NCI-H2227 (cell line): Measurements from ENCODE around the gene ST6GALNAC3.

Experiments used
- DNase-seq: peaks from one replicate; lab custom pipeline; 2025; ENCODE audit not compliant: unreplicated experiment; lab: John Stamatoyannopoulos, UW

ST6GALNAC3 gene

GRCh38 chr1:76562292-76562691, 487.7 kb downstream of the ST6GALNAC3 start:
- no peak for DNase-seq

DNA sequence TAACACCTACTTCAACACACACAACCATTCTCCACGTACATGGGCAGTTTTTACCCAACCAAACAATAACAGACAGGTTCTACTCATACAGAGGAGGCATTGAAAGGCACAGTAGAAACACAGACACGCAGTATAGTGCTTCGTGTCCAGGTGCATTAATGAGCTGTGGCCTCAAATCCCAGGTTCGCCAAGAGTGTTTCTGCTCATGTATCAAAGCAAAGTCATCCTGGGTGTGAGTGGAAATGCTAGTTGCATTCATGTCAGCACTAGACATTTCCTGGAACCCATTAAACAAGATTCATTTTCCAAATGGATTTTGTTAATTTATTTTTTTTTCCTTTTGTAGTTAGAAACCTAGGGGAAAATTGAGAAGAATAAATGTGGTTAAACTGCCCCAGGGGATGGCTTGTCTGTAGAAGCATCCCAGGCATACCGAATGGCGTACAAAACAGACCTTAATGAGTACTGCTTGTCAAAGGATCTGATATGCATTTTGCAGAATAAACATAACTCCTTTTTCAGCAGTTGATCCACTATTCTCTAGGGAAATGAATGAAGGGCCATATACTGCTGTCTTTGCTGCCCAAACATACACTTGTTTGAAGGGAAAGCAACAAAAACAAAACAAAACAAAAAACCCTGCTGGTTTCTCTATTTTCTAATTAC, 494.2 kb downstream of the ST6GALNAC3 start:
- DNase-seq, result no peak

GRCh38 chr1:76571248-76571647, 496.7 kb downstream of the ST6GALNAC3 start:
- no peak for DNase-seq

GRCh38 chr1:76572229-76572628, 497.7 kb downstream of the ST6GALNAC3 start:
- DNase-seq, result no peak

DNA sequence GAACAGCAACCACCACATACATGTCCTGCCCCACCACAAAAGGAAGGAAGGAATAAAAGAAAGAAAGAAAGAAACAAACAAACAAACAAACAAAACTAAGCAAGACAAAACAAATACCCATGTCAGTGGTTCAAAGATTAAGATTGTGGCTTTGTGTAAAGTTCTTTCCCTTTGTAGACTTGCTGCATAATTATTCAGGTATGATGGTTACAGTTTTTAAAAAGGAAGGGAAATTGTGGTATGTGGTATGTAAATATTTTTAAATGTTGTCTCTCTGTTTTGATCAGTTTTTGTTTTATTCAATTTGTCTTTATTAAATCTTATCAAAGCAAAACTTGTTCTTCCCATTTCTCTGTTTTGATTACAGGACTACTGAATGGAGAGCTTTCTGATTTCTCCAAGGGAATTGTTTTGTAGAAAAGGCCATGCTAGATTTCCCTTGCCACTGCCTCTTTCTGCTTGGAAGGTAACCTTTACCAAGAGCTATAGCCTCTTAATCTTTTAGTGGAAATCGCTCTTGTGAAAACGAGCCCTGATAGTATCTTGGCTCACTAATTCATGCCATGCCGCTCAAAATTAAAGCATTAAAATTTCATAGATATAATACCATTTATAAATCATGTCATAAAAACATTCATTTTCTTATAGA, 502.5 kb downstream of the ST6GALNAC3 start:
- no peak for DNase-seq

DNA sequence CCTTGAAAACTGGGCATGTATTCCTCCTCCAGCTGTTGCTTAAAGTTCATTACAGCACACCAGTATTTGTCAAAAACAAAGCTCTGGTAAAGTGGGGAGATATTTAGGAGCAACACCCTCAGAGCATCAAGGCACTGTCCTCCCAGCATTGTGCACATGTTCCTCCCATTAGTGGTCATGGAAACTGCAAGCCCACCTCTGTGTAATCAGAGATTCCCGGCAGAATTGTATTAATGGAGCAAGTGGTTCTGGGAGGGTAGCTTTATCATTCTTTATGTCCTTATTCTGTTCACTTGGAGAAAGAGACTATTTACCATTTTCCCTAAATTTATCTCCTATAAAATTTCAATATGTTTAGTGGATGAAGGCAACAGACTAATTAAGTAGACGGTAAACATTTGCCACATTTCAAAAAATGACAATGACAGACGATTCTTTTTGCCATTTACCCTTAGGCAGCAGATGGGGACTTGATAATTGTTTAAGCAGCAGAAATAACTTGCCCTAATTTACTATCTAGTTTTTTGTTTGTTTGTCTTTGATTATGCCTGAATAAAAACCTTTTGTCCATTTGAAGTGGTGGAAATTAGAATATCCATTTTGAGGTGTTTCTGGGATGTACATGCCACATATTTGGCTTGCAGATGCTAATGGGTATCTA, 503.1 kb downstream of the ST6GALNAC3 start:
- DNase-seq, result no peak

- no peak for DNase-seq
Observed at GRCh38 chr1:76580206-76580605, 505.7 kb downstream of the ST6GALNAC3 start.

DNA sequence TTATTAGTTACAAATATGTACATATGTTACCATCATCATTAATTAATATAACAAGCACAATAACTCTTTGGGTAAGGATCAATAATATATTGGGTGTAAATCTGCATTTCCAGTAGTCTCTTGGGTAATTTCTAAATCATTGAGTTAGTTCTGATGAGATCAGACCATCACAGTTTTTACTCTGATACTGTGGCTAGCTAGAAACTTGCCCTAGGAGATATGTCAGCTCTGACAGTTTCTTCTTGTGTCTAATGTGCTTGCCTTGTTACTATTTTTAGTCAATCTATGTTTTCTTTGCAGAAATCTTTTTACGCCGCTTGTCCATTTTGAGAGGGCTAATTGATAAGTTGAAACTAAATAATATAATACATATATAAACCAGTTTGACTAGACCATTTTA, 507.2 kb downstream of the ST6GALNAC3 start:
- no peak for DNase-seq

- DNase-seq, result no peak
Observed at GRCh38 chr1:76583235-76583868, 508.8 kb downstream of the ST6GALNAC3 start.

- DNase-seq, result no peak
Observed at GRCh38 chr1:76583875-76584477, 509.4 kb downstream of the ST6GALNAC3 start.

GRCh38 chr1:76585980-76586674, 511.6 kb downstream of the ST6GALNAC3 start:
- no peak for DNase-seq

- DNase-seq, result no peak
Observed at GRCh38 chr1:76587212-76587611, 512.7 kb downstream of the ST6GALNAC3 start.

DNA sequence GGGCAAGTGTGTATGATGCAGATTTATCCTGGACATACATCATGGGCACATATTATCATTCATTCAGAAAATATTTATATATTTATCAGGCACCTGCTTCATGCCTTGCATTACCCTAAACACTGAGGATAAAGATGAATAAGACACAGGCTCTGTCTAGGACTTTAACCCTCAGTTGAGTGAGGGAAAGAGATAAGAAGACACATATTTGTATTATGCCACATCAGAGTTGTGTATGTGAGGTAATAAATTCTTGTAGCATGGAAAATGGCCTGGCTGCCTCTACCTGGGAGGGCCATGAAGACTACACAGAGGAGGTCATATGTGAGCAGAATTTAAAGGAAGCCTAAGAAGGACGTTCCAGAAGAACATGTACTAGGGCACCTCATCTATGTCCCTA, 516.9 kb downstream of the ST6GALNAC3 start:
- no peak for DNase-seq

- no peak for DNase-seq
Observed at GRCh38 chr1:76591963-76592362, 517.4 kb downstream of the ST6GALNAC3 start.

DNA sequence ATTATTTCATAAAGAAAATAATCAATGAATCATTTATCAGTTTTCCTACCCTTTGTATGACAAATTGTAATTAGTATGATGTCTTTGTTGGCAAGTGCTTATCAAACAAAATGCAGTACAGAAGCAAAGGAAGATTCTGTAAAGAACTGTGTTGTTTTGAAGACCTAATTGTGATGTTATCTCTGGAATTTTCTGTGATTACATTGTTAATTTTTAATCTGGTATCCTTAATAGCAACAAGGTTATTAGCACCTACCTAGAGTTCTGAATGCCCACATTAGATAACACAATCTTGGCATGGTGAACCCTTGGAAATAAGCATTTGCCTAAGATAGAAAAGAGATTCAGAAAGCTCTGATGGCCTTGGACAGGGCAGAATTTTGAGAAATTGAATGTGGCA, 518.6 kb downstream of the ST6GALNAC3 start:
- no peak for DNase-seq

GRCh38 chr1:76593618-76594017, 519.1 kb downstream of the ST6GALNAC3 start:
- no peak for DNase-seq

- no peak for DNase-seq
Observed at GRCh38 chr1:76595024-76595423, 520.5 kb downstream of the ST6GALNAC3 start.

DNA sequence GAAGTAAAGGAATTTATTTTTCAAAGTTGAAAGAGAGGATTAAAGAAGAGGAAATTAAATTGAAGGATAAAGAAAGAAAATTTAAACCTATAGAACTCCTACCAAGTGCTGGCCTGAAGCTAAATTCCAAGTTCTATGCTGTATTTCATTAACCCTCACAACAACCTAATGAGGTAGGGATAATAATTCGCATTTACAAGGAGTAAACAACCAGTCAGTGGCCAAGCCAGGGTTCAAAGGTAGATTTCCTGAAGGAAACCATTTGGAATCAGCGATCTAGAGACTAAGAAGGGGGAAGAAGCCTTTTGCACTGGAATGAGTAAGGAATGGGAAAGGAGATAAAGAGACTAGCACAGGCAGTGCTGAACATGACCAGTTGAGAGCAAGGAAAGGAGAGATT, 526.9 kb downstream of the ST6GALNAC3 start:
- no peak for DNase-seq

- no peak for DNase-seq
Observed at GRCh38 chr1:76607717-76608116, 533.2 kb downstream of the ST6GALNAC3 start.

DNA sequence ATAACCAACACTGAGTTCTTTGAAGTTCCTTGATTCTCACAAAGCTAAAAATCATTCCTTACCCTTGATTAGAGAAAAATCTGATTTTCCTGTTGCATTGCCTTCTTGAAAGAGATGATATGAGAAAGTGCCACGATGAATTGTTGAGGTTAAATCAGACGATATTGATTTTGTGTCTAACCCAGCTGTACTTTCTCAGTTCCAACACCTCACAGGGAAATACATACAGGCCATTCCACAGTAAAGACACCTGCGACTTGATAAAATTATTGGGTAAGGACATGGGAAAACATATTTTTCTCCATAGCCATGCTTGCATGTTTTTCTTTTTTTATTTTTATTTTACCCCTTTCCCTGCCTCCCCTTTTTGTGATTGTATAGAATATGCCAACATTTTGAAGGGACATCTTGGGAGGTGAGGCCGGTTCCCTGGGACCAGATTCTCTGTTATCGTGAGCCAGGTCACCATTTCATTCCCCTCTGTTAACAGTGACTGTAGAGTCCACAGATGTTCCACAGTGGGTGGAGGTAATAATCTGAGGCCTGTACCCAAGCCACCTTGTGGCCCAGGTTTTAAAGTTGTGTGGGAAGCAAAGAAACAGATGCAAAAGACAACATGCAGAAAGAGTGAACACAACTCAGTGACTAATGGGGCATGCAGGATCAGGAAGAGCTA, 537.4 kb downstream of the ST6GALNAC3 start:
- no peak for DNase-seq
